ENCODE results near the gene ARID5B.

The ARID5B gene

DNA sequence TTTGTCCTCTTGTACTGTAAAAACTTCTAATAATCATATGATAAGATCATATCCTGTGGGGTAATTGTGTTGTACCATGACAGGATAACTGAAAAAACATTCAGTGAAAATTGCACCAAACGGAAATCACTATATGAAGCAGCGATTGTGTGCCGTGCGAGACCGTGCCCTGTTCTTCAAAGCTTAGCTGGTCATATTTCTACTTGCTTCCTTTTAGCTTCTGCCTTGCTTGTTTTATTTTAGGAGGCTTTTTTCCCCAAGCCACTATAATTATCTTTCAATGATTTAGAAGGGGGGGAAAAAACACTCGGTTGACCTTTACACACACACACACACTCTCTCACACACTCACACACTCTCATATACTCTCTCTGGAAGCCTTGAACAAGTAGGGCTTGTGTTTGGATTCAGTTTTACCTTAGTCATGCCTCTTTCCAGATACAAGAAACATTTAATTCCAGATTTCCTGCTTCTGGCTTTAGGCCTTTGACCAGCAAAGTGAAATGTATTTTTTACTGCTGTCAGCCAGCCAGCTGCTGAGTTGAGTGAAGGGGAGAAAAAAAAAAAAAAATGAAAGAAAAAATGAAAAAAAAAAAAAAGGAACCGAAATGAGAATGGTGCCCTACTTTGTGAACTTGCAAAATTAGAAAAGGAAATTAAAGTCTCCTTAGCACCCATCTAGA lies 181.4 kb downstream of the ARID5B start:
- DNase-seq = peak; percentile 18

DNA sequence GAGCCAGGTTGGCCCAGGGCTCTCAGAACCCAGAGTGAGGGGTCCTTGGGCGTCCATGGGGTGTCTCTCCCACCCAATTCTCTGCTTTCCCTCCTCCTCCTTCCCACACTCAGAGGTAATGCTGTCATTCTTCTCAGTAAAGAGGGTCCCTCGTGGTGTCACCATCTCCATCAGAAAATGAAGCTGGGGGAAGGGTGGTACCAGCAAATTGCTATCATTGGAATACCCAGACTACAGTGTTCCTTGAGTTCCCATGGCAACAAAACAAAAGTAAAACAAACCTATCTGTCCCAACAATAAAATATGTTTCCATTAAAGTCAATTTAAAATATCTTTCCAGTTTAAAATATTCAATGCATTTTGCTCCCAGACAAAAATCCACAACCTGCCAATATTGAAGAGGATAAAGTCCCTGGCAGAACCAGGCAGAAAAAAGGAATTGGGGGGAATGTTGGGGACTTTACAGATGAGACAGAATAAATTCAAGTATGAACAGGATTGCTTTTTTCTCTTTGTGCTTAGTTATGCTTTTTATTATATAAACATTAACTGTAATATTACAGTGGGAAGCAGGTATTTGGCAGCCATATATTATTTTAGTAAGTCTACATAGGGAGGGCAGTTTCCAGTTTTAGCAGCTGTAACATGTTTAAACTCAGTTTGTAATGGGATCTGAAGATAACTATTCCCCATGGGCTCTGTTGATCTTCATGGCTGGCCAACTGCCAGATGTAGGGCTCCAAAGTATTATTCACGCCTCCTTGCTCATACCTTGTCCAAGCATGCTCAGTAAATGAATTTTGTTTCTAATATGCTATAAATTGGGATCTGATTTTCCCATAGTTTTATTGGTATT lies 182.1 kb downstream of the ARID5B start:
- DNase-seq = no peak

DNA sequence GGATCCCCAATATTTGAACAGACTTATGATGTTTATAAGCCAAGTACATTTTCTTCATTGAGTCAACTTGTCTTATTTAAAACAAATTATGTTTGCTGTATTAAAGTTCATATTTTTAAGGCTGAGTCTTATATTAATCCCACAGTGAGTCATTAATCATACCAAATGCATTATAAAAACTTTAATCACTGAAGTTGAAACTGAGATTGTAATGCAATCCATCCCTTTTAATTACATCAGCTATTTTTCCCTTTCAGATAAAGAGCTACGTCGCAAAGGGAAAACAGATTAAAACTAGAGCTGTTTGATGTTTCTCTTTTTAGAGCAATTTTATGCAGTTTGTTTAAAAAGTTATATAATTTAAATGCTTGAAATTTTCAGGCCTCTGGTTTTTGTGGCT lies 183.0 kb downstream of the ARID5B start:
- DNase-seq = no peak

DNA sequence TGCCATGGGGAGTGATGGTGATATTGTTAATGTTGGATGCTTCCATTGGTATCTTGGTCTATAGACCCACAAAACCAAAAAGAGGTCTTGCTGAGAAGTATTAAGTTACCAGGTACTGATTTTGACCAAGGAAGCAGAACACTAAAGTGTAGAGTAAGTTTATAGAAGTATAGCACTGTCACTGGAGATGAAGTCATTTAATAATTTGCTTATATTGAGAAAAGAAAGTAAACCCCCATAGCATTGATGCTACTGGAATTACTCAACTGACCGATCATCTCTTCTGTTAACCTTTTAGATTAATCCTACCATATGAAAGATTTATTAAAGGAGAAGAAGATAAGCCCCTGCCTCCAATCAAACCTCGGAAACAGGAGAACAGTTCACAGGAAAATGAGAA lies 183.9 kb downstream of the ARID5B start:
- no peak for DNase-seq

DNA sequence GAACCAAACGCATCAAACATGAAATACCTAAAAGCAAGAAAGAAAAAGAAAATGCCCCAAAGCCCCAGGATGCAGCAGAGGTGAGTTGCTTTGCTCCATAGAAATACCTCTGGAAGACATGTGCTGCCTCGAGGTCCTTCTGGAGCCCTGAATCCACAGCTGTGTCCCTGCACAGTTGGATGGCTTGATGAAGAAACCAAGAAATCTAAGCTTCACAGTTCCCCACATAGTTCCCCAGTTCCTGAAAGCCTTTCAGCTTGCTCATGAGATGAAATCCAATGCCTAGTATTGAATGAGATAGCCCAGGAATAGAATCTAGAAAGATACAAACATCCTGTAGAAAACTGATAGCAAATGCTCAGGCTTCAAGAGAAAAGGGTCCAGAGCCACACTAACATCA lies 184.3 kb downstream of the ARID5B start:
- no peak for DNase-seq

DNA sequence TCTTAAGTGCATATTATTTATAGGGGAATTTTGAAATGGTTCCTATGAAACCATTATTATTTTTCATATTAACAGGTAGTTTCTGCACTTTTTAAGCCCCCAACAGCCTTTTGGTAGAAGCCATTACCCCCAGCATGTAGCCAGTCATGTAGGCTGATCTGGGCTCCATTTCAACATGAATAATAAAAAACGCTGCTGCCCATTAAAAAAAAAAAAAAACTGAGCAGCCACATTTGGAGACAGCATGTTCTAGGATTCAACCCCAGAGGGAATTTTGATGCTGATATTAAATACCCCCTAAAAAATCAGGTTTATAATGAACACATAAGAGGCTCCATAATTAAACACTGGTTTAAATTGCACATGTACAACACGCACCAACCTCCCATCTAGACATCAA lies 185.8 kb downstream of the ARID5B start:
- no peak for DNase-seq

DNA sequence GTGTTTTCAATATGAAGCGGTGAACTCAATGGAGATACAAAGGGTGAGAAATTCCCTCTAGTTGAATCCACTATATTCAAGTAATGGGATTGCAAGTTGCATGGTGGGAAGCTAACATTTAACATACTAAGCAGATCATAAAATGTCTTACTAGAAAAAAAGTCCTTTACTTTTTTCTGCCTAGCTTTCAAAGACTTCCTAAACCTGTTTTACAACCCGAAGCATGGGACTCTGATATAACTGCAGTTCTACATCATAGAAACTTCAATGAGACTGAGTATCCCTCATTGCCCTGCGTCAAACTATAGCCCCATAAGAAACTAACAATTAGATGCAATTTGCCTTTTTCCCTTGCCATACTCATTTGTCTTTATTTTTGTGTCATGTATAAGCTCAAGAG lies 187.3 kb downstream of the ARID5B start:
- no peak for DNase-seq

DNA sequence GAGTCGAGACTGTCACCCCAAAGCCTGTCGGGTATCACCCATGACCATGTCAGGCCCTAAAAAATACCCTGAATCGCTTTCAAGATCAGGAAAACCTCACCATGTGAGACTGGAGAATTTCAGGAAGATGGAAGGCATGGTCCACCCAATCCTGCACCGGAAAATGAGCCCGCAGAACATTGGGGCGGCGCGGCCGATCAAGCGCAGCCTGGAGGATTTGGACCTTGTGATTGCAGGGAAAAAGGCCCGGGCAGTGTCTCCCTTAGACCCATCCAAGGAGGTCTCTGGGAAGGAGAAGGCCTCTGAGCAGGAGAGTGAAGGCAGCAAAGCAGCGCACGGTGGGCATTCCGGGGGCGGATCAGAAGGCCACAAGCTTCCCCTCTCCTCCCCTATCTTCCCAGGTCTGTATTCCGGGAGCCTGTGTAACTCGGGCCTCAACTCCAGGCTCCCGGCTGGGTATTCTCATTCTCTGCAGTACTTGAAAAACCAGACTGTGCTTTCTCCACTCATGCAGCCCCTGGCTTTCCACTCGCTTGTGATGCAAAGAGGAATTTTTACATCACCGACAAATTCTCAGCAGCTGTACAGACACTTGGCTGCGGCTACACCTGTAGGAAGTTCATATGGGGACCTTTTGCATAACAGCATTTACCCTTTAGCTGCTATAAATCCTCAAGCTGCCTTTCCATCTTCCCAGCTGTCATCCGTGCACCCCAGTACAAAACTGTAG lies 191.0 kb downstream of the ARID5B start:
- no peak for DNase-seq

DNA sequence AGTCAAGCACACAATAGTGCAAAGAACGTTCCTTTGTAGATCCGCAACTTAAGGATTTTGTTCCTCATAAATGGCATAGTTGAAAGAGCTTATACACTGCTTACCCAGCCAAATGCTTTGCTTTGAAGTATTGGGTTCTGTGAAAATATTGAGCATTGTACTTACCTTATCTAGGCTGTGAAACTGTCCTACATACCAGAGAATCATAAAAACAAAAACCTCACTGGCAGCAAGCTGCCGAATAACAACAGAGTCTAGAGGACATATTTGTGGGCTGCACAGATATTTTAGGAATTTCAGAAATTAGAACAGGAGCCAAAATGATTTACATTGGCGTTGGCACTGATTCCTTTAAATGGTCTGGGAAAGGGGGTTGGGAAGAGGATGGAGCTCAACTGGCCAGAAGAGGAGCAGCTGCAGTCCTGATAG lies 192.4 kb downstream of the ARID5B start:
- no peak for DNase-seq

DNA sequence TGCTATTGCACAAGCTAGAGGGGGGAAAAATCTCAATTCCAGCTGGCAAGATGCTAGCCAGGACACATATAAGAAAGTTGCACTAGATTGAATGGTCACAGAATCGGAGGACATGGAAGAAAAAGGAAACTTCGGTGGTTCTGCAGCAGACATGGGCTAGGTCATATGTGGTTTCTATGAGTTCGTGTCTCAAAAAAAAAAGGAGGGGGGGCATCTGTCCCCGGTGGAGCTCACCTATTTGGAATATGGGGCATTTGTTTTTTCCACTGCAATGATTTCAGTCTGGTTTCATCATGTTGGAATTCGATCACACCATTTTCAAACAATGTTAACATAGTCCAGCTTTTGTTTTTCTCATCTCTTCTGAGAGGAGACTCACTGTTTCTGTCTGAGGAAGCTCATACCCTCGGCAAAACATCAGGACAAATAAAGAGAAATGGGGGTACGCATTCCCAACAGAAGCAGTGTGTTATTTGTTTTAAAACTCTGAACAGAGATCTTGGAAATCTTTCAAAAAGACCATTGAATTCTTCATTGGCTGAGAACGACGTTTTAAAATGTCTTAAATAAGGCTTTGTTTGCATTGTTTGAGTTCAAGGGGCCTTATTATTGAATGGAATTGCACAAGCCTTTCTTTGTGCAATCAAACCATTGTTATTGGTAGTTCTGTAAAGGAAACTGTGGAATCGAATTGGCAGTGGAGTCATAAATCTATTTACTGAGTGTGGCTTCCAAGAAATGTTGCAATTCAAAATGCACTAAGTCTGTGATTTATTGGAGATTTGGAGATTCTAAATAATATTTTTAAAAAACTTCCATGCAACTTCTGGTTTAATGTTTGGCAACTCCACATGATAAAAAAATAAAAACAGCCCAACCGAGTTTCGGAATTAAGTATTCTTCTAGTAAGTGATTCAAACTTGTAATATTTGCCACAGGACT lies 194.0 kb downstream of the ARID5B start:
- peak; percentile 75 for DNase-seq

DNA sequence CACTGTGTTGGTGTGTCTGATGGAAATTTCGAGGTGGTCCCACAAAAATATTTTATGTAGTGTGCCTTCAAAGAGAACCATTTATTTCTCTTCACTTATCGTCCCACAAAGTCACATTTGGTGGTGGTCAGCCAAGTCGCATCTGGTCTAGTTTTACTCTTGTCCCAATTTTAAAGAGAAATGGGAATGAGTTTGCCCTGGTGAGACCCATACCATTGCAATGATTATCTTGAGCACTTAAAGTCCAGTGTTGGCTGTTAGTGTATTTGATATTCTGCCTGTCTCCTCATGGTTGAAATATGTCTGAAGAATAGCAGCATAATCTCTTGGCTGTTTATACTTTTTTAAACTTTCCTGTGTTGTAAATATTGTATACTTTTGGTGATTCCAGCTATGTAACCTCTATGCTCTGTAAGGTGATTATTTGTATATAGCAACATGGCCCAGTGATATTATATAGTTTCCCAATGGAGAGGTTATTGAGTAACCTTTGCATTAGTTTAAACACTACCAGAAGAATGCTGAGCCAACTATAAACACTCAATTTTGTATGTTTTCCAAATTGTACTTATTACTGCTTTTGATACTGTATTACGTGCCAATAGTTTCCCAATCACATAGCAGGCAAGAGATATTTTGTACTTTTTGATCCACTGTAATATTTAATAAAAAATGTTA lies 194.9 kb downstream of the ARID5B start:
- no peak for DNase-seq

DNA sequence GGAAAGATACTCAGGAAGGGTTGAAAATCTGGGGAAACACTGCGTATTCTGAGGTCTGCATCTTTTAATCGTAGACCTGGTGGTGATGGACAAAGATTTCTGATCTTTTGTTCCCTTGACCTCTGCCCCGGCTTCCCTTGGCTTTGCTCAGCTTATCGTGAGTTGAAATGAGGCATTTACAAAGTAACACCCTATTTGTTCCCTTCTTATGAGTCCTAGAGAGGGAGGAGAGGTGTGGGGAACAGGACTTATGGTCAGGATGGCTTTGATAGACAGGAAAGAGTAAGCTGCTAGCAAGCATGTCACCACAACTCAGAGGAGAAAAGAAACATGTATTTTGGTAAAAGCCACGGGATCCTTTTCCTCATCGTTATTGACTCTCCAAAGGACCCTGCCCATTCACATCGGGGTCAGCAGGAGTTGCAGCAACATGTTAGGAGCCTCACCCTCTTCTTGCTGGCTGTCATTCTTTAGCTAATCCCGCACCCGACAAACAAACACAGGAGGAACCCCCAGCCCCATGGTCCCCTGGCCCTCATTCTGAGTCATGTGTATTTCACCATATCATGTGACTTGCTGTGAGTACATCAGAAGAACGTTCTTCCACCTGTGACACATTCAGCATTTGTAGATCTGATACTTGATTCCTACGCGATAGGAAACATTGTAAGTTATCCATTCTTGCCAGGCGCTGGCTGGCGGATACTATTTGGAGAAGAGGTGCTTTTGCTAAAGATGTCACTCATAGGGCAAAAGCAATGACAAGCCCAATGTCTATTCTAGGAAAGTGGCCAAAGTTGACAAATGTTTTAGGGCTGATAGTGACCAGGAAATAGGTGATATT lies 197.0 kb downstream of the ARID5B start:
- DNase-seq = no peak

DNA sequence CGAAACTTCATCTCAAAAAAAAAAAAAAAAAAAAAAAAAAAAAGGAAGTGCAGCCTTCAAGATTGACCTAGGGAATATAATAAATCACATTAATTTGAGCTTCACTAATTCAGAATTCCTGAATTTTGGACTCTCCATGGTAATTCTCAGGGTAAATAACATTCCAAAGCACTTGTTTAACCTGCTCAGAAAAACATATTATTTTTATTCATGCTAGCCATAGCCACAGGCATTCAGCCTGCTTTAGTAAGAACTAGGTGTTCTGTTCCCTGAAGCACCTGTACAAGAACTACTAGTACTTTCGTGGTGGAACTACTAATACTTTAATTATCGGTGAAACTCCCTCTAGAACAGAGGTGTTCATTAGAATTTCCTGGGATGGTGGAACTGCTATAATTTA lies 197.8 kb downstream of the ARID5B start:
- DNase-seq = no peak

DNA sequence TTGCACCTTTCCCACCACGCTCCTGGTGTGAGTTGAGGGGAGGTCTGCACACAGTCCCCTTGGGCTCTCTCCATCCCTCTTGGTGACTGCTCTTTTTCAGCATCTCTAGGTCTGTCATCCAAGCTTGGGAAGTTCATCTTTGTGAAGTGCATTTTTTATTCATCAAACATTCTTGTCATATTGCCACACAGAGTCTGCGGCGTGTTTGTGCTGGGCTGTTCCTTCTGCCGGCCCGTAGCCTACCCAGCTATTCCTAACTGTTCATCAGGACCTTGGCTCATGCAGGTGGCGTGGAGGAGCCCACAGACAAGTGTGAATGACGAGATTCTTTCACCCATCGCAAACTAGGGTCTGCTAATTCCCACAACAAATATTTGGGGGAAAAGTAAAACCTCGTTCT lies 202.4 kb downstream of the ARID5B start:
- DNase-seq = no peak

DNA sequence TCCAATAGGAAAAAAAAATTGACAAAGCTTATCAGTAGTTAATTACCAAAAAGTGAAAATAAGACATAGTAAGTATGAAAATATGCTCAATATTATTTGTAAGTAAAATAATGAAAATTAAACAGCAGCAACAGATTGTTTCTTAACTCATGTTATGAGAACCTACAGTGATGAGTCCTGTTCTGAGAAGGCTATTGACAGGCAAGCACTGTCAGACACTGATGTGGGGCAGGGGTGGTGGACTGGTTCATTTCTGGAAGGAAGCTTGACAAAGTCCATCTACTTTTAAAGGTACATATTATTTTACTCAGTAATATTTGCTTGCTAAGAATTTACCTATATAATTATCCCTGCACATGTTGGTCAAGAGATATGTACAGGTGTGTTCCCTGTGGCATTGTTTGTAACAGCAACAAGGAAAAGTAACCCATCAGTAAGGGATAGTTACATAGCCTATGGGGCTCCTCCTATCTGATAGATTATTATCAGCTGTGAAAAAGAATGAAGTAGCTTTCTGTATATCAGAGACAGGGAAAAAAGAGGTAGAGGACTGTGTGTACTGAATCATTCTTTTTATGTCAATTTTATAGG lies 205.5 kb downstream of the ARID5B start:
- no peak for DNase-seq

DNA sequence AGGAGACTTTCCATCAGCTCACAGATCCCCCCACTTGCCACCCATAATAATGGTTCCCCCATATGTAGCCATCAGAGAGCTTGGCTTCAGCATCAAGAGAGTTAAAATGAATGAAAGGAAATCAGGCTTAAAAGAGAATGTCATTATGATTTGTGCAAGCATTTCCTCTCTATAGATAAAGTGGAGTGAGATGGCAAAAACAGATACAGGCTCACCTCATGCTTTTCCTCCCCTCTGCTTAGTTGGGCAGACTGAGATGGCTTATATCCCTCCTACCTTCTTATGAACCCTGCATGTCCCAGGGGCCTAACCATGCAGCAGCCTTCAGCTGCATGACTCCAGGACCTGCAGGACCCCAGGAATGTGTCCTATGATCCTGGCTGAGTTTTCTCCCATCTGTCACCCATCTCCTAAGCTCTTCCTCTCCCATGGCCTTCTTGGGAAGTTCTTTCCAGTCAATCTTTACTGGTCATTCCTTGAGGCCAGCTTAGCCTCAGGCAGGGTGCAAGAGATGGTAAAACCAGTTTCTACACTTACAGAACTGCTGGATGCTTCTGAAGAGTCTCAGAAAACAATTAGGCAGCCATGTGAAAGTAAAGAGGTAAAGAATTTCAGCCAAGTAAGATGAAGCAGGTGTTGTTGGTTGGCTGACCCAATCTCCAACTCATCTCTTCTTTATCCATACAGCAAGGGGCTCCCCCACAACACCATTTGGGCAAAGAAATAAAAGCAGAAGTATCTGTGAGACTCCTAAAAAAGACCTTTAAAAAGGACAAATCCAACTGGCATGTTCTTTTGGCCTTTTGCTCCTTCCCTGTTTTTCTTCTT lies 207.5 kb downstream of the ARID5B start:
- no peak for DNase-seq

DNA sequence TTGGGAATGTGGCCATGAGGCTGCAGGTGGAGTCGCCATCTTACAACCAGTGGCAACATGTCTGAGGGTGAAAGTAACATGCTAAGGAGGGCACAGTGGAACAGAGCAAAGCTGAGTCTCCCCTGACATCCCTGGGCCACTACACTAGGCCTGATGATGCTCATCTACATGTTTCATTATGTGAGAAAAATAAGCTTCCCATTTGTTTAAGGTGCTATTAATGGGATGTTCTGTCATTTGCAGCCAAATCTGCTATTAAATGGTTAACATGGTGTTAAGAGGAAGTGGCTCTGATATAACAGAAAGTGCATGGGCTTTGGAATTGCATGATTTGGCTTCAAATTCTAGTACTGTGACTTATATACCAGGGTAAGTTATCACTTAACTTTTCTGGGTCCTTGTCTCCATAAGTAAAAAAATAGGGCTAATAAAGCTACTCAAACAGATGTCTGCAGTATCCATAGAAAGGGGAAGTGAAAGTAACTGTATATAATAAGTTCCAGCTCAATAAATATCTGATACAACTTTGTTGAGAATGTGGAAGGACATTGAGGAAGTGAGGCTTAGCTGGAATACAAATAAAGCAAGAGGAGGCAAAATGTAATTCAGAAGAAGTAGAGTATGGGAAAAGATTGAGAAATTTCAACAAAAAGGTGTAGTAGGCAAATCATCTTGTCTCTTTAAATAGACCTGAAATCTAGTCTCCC lies 208.2 kb downstream of the ARID5B start:
- no peak for DNase-seq

DNA sequence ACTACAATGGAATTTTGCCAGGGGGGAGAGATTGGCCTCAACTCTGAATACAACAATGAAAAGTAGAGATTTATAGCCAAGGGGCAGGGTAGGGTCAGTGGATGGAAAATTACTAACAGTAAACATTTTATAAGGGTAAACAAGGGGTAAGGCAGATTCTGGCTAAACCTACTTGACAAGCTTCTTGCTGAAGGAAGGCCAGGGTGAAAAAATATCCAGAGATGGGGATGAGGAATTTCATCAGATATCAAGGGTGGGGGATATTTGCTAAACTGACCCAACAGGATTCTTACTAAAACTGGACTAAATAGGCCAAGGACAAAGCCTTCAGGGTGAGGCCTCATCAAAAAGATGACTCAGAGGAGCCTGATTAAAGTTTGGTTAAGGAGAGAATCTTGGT lies 210.8 kb downstream of the ARID5B start:
- DNase-seq = no peak

DNA sequence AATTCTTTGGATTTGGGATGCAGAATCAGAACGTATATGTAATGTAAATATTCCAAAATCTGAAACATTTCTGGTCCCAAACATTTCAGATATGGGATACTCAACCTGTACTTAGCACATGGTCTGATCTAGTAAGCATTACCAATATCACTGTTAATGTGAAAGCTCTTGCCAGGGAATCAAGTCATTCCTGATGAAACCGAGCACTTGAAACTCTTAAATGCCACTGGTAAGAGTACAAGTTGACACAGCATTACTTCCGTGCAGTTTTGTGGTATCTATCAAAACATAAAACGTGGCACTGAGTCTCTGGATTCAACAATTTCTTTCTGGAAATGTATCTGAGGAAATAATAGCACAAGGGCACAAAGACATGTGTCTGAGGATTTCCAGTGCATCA lies 211.5 kb downstream of the ARID5B start:
- no peak for DNase-seq

All from midbrain (tissue), 1 donor.